HG03520 (cell line): ENCODE data around the gene TNRC6A.
"Not testable (repeated sequence)": the region's sequence is repeated elsewhere in the genome, so short reads cannot be mapped to it uniquely, and the experiment has no call there.

ENCODE experiments used
- ATAC-seq: cut with Tn5 transposase; IDR thresholded peaks from one replicate; pipeline ENCODE4 v1.9.1; 2021; ENCODE audit warnings: mild to moderate bottlenecking, moderate library complexity; ENCODE audit not compliant: unreplicated experiment

The TNRC6A gene

GRCh38 chr16:24844101-24845030 lies 114.9 kb downstream of the TNRC6A start:
- ATAC-seq, result no peak

GRCh38 chr16:24845031-24845365 lies 115.5 kb downstream of the TNRC6A start:
- not testable (repeated sequence) for ATAC-seq

GRCh38 chr16:24845726-24846547 lies 116.5 kb downstream of the TNRC6A start, which contains the start of gene SLC5A11:
SLC5A11 (plus strand) TSS chr16:24845963; CDS start chr16:24858644, 12,681 bp downstream.
- no peak for ATAC-seq

GRCh38 chr16:24846548-24847357 lies 117.3 kb downstream of the TNRC6A start:
- no peak for ATAC-seq

- ATAC-seq, result no peak
Observed at GRCh38 chr16:24847358-24847664, 117.9 kb downstream of the TNRC6A start.

GRCh38 chr16:24848065-24848464 lies 118.6 kb downstream of the TNRC6A start:
- no peak for ATAC-seq

- no peak for ATAC-seq
Observed at GRCh38 chr16:24849641-24850040, 120.2 kb downstream of the TNRC6A start.

GRCh38 chr16:24850289-24850938 lies 121.0 kb downstream of the TNRC6A start:
- no peak for ATAC-seq

- ATAC-seq, result no peak
Observed at GRCh38 chr16:24851700-24852099, 122.2 kb downstream of the TNRC6A start.

- no peak for ATAC-seq
Observed at GRCh38 chr16:24852281-24852721, 122.8 kb downstream of the TNRC6A start.

GRCh38 chr16:24853169-24853824 lies 123.8 kb downstream of the TNRC6A start:
- no peak for ATAC-seq

GRCh38 chr16:24853830-24854229 lies 124.4 kb downstream of the TNRC6A start:
- no peak for ATAC-seq

- no peak for ATAC-seq
Observed at GRCh38 chr16:24854607-24855171, 125.2 kb downstream of the TNRC6A start.

- no peak for ATAC-seq
Observed at GRCh38 chr16:24855678-24856077, 126.2 kb downstream of the TNRC6A start.

- ATAC-seq, result not testable (repeated sequence)
Observed at GRCh38 chr16:24856871-24857270, 127.4 kb downstream of the TNRC6A start.

- ATAC-seq, result no peak
Observed at GRCh38 chr16:24858219-24859041, 129.0 kb downstream of the TNRC6A start.

GRCh38 chr16:24861461-24861860 lies 132.0 kb downstream of the TNRC6A start:
- no peak for ATAC-seq

- ATAC-seq, result no peak
Observed at GRCh38 chr16:24863582-24864437, 134.4 kb downstream of the TNRC6A start.
